H9 (cell line): ENCODE measurements around the gene SLC35B2. TPM values are rescaled to one million over a fixed set of nuclear protein-coding genes. Genes with fewer than 3 reads are reported as not detected.

ENCODE experiments used
- DNase-seq: peaks from one replicate; pipeline ENCODE4 v3.0.0-alpha.2; 2017
- H2AFZ ChIP-seq: one replicate; pipeline ENCODE4 v1.6.1; 2013; ENCODE audit warnings: mild to moderate bottlenecking, low read length, control low read depth, moderate library complexity
- H2AK5ac ChIP-seq: 2 replicates; pipeline ENCODE4 v1.6.1; 2013; ENCODE audit warnings: low read length, control low read depth, mixed read lengths; ENCODE audit not compliant: insufficient read length
- H2BK120ac ChIP-seq: one replicate; pipeline ENCODE4 v1.6.1; 2013; ENCODE audit warnings: low read depth, mild to moderate bottlenecking, low read length, control low read depth, inconsistent platforms; ENCODE audit not compliant: poor library complexity, severe bottlenecking
- H2BK12ac ChIP-seq: 2 replicates; pipeline ENCODE4 v1.6.1; 2013; ENCODE audit warnings: low read length, control low read depth, mixed read lengths, low read depth; ENCODE audit not compliant: insufficient read length
- H2BK15ac ChIP-seq: 2 replicates; pipeline ENCODE4 v1.6.1; 2013; ENCODE audit warnings: low read depth, low read length, control low read depth
- H2BK20ac ChIP-seq: one replicate; pipeline ENCODE4 v1.6.1; 2013; ENCODE audit warnings: low read depth, mild to moderate bottlenecking, low read length, control low read depth, inconsistent platforms; ENCODE audit not compliant: poor library complexity, severe bottlenecking
- H2BK5ac ChIP-seq: 2 replicates; pipeline ENCODE4 v1.6.1; 2013; ENCODE audit warnings: low read length, control low read depth, mixed read lengths; ENCODE audit not compliant: insufficient read length
- H3K14ac ChIP-seq: 2 replicates; pipeline ENCODE4 v1.6.1; 2013; ENCODE audit warnings: low read length, control low read depth; ENCODE audit not compliant: insufficient read depth
- H3K18ac ChIP-seq: 2 replicates; pipeline ENCODE4 v1.6.1; 2013; ENCODE audit warnings: low read depth, mild to moderate bottlenecking, mixed read lengths, low read length, control low read depth; ENCODE audit not compliant: insufficient read length
- H3K23ac ChIP-seq: 2 replicates; pipeline ENCODE4 v1.6.1; 2013; ENCODE audit warnings: low read length, control low read depth, mixed read lengths, low read depth; ENCODE audit not compliant: insufficient read length
- H3K23me2 ChIP-seq: 2 replicates; pipeline ENCODE4 v1.6.1; 2013; ENCODE audit warnings: low read depth, mild to moderate bottlenecking, mixed read lengths, low read length, control low read depth; ENCODE audit not compliant: insufficient read length, poor library complexity, severe bottlenecking
- H3K27ac ChIP-seq: 2 replicates; pipeline ENCODE4 v1.5.1; 2013; ENCODE audit warnings: low read length, control low read depth, mixed read lengths, low read depth; ENCODE audit not compliant: insufficient read length
- H3K27me3 ChIP-seq: 2 replicates; pipeline ENCODE4 v1.6.1; 2013; ENCODE audit warnings: low read length, control low read depth, inconsistent platforms; ENCODE audit not compliant: insufficient read depth
- H3K4ac ChIP-seq: 2 replicates; pipeline ENCODE4 v1.6.1; 2013; ENCODE audit warnings: low read depth, mild to moderate bottlenecking, control low read depth, inconsistent platforms, low read length, moderate library complexity
- H3K4me1 ChIP-seq: 2 replicates; pipeline ENCODE4 v1.6.1; 2013; ENCODE audit warnings: low read length, control low read depth, inconsistent platforms; ENCODE audit not compliant: insufficient read depth
- H3K4me2 ChIP-seq: 2 replicates; pipeline ENCODE4 v1.6.1; 2013; ENCODE audit warnings: low read length, control low read depth, mixed read lengths; ENCODE audit not compliant: insufficient read length, insufficient read depth
- H3K56ac ChIP-seq: 2 replicates; pipeline ENCODE4 v1.6.1; 2013; ENCODE audit warnings: low read depth, mild to moderate bottlenecking, mixed read lengths, low read length, control low read depth; ENCODE audit not compliant: insufficient read length
- H3K79me1 ChIP-seq: 2 replicates; pipeline ENCODE4 v1.6.1; 2013; ENCODE audit warnings: low read depth, mild to moderate bottlenecking, moderate library complexity, low read length, control low read depth, inconsistent platforms; ENCODE audit not compliant: insufficient read depth, poor library complexity, severe bottlenecking
- H3K79me2 ChIP-seq: 2 replicates; pipeline ENCODE4 v1.6.1; 2013; ENCODE audit warnings: low read length, control low read depth, inconsistent platforms; ENCODE audit not compliant: insufficient read depth
- H3K9ac ChIP-seq: 2 replicates; pipeline ENCODE4 v1.6.1; 2013; ENCODE audit warnings: low read length, control low read depth, mixed read lengths; ENCODE audit not compliant: insufficient read length; ENCODE audit errors: extremely low read depth
- H3K9me3 ChIP-seq: one replicate; pipeline ENCODE4 v1.6.1; 2013; ENCODE audit warnings: low read depth, low read length, inconsistent platforms; ENCODE audit not compliant: control insufficient read depth
- H3T11ph ChIP-seq: one replicate; pipeline ENCODE4 v1.6.1; 2013; ENCODE audit warnings: mild to moderate bottlenecking, low read length, control low read depth, inconsistent platforms
- H4K20me1 ChIP-seq: one replicate; pipeline ENCODE4 v1.6.1; 2013; ENCODE audit not compliant: control insufficient read depth, insufficient read length, insufficient read depth
- H4K5ac ChIP-seq: 2 replicates; pipeline ENCODE4 v1.6.1; 2013; ENCODE audit warnings: low read depth, mild to moderate bottlenecking, mixed read lengths, low read length, control low read depth; ENCODE audit not compliant: insufficient read length
- H4K8ac ChIP-seq: replicated peaks from 2 replicates; pipeline ENCODE4 v1.6.1; 2013; ENCODE audit warnings: low read length, control low read depth, mixed read lengths, low read depth; ENCODE audit not compliant: insufficient read length
- H4K91ac ChIP-seq: 2 replicates; pipeline ENCODE4 v1.6.1; 2013; ENCODE audit warnings: low read depth, mild to moderate bottlenecking, moderate library complexity, mixed read lengths, low read length, control low read depth; ENCODE audit not compliant: insufficient read length
- H3K27ac Mint-ChIP-seq, 3 experiments: 2 replicates in 2 of 3; 3 replicates in 1 of 3; pipeline ENCODE4 v1.8.0; 2020 to 2021; ENCODE audit warnings: mixed read lengths in 3 of 3, mild to moderate bottlenecking in 1 of 3, moderate library complexity in 1 of 3
- H3K27me3 Mint-ChIP-seq: 2 replicates; pipeline ENCODE4 v1.8.0; 2021; ENCODE audit warnings: low read depth, mild to moderate bottlenecking, moderate library complexity, mixed read lengths
- H3K36me3 Mint-ChIP-seq, 3 experiments: 2 replicates in 2 of 3; 3 replicates in 1 of 3; pipeline ENCODE4 v1.8.0; 2020 to 2021; ENCODE audit warnings: low read depth in 3 of 3, mixed read lengths in 3 of 3; ENCODE audit not compliant: insufficient read depth in 1 of 3
- H3K4me1 Mint-ChIP-seq, 2 experiments: 2 replicates each; pipeline ENCODE4 v1.8.0; 2020; ENCODE audit warnings: mixed read lengths in 2 of 2
- H3K4me3 Mint-ChIP-seq, 2 experiments: 2 replicates in 1 of 2; 3 replicates in 1 of 2; pipeline ENCODE4 v1.8.0; 2020 to 2021; ENCODE audit warnings: mild to moderate bottlenecking in 2 of 2, mixed read lengths in 2 of 2, moderate library complexity in 1 of 2
- H3K9me3 Mint-ChIP-seq, 2 experiments: 2 replicates in 1 of 2; 3 replicates in 1 of 2; pipeline ENCODE4 v1.8.0; 2020; ENCODE audit warnings: mild to moderate bottlenecking in 2 of 2, mixed read lengths in 2 of 2, moderate library complexity in 1 of 2
- CTCF ChIP-seq: fragments of 200-600 bp; sonication (generic); conservative IDR thresholded peaks from 3 replicates; pipeline ENCODE4 v1.8.0; 2021; ENCODE audit warnings: antibody characterized with exemption, mild to moderate bottlenecking
- WGBS: extraction: QIAGEN DNeasy Blood & Tissue Kit; methylation state at CpG from one replicate; pipeline ENCODE4 v1.1.7; 2013; ENCODE audit warnings: missing lambda C conversion rate, low lambda C conversion rate, mixed read lengths; ENCODE audit not compliant: insufficient read length; ENCODE audit errors: extremely low coverage; 5-methylcytosine and 5-hydroxymethylcytosine counted together
- total RNA-seq: library from RNA; stranded (reverse); gene quantifications from 2 replicates; pipeline ENCODE4 v1.2.1, GENCODE V29; 2021

SLC35B2 gene
- total RNA-seq, 1 experiment from 2014 or later: 34.5 TPM

- Histone ChIP-seq H2BK120ac (no peak overlapping the region), H3K27ac (no peak overlapping the region), H2BK15ac (no peak overlapping the region), H3K56ac (no peak overlapping the region), H4K20me1 (no peaks in the 10 kb centered on the region), H4K91ac (no peak overlapping the region), H4K8ac (no peak overlapping the region), H2BK20ac (no peak overlapping the region), H3K4me2 (no peak overlapping the region), H3T11ph (no peak overlapping the region), H3K9ac (no peak overlapping the region), H3K79me1 (peaks cover 13% of the 10 kb centered on the region), H2AK5ac (no peak overlapping the region), H2AFZ (no peak overlapping the region), H3K4me1 (peaks cover 22% of the 10 kb centered on the region; the same call in 1 of the 2 replicates), H3K79me2 (peaks cover 13% of the 10 kb centered on the region; the same call in 1 of the 2 replicates), H3K9me3 (no peaks in the 10 kb centered on the region), H3K4ac (no peak overlapping the region), H3K14ac (no peak overlapping the region), H2BK12ac (no peak overlapping the region), H3K27me3 (no peaks in the 10 kb centered on the region), H4K5ac (no peak overlapping the region), H2BK5ac (no peak overlapping the region), H3K23me2 (peaks cover 22% of the 10 kb centered on the region), H3K23ac (no peak overlapping the region), H3K18ac (no peak overlapping the region)
- peaks cover 67 to 70% of the 10 kb centered on the region in 2 experiments for H3K4me1 Mint-ChIP-seq
- H3K27me3 Mint-ChIP-seq: peaks cover 3% of the 10 kb centered on the region
- WGBS: no CpG with 5 or more reads among the region's 4 CpGs
- no peaks in the 10 kb centered on the region; a peak in 1 of 5 replicates for H3K9me3 Mint-ChIP-seq
- no peak for TF ChIP-seq CTCF
- H3K4me3 Mint-ChIP-seq: peak overlapping the region in 1 of 2 experiments; percentile 47; a peak in 2 of 5 replicates
- peak overlapping the region in 2 of 3 experiments; percentile 81 to 85; a peak in 5 of 7 replicates for H3K27ac Mint-ChIP-seq
- no peak for DNase-seq
- H3K36me3 Mint-ChIP-seq: peaks cover 0 to 3% (median 0%) of the 10 kb centered on the region in 3 experiments; a peak in 2 of 7 replicates
These were observed 36.4 kb downstream of the SLC35B2 start for GRCh38 chr6:44220913-44221290.
